Immature natural killer cell (primary cell): ENCODE results near the gene IDI2. TPM values are rescaled to one million over a fixed set of nuclear protein-coding genes. Genes with fewer than 3 reads are reported as not detected.

Source experiments
- DNase-seq, 3 donors: peaks; one replicate each; pipeline ENCODE4 v3.0.0; 2022; ENCODE audit warnings: mixed read lengths in 1 of 3
- H3K27ac Mint-ChIP-seq, 6 donors: one replicate each; pipeline ENCODE4 v1.8.0; 2020; ENCODE audit warnings: mixed read lengths in 6 of 6, mild to moderate bottlenecking in 5 of 6, inconsistent platforms in 4 of 6, moderate library complexity in 3 of 6
- H3K27me3 Mint-ChIP-seq, 3 donors: one replicate each; pipeline ENCODE4 v1.8.0; 2020 to 2021; ENCODE audit warnings: low read depth in 3 of 3, mild to moderate bottlenecking in 3 of 3, mixed read lengths in 3 of 3, moderate library complexity in 3 of 3, inconsistent platforms in 1 of 3
- H3K36me3 Mint-ChIP-seq, 3 donors: one replicate each; pipeline ENCODE4 v1.8.0; 2020; ENCODE audit warnings: mixed read lengths in 3 of 3, inconsistent platforms in 2 of 3, mild to moderate bottlenecking in 2 of 3
- H3K4me1 Mint-ChIP-seq, 2 donors: one replicate each; pipeline ENCODE4 v1.8.0; 2020; ENCODE audit warnings: inconsistent platforms in 2 of 2, mild to moderate bottlenecking in 2 of 2, mixed read lengths in 2 of 2, moderate library complexity in 1 of 2
- H3K4me3 Mint-ChIP-seq, 5 donors: one replicate each; pipeline ENCODE4 v1.8.0; 2020; ENCODE audit warnings: mild to moderate bottlenecking in 5 of 5, mixed read lengths in 5 of 5, inconsistent platforms in 3 of 5, moderate library complexity in 3 of 5
- H3K9me3 Mint-ChIP-seq, 6 donors: one replicate each; pipeline ENCODE4 v1.8.0; 2020; ENCODE audit warnings: mild to moderate bottlenecking in 6 of 6, mixed read lengths in 6 of 6, inconsistent platforms in 4 of 6, moderate library complexity in 3 of 6
- polyA plus RNA-seq, 3 donors: library from polyadenylated mRNA; unstranded; fragments of 300-500 nt; fragmentation: Illumina TruSeq; gene quantifications; one replicate each; pipeline ENCODE4 v1.2.3, GENCODE V29; 2021

Gene IDI2
- polyA plus RNA-seq, 3 donors from 2014 or later, result 0.19 TPM; not detected in 2

DNA sequence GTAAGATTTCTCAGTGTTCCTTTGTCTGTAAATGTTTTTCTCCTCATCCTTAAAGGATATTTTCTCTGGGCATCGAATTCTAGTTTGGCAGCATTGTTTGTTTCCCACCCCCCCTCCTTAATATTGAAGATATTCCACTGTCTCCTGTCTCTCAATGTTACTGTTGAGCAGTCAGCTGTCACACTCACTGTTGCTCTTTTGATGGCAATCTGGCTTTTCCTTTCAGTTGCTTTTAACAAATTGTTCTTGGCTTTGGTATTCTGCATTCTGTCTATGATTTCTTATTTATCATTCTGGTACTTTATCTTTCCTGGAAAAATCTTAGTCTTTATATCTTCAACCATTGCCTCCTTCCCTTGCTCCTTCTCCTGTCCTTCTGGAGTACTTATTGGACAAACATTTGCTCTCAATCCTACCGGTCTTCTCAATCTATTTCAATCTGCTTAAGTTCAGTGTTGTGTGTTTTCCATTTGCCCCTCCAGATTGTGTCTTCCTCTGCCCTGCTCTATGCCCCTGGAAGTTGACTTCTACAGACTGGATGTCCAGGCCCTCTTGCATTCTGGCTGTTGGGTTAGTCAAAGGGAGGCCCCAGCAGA lies 46.7 kb downstream of the IDI2 start:
- no peak overlapping the region for H3K4me3 Mint-ChIP-seq
- no peak for DNase-seq
- peaks cover 0 to 4% (median 2%) of the 10 kb centered on the region in 3 donors for H3K27me3 Mint-ChIP-seq
- H3K27ac Mint-ChIP-seq, result no peak overlapping the region
- no peaks in the 10 kb centered on the region for H3K4me1 Mint-ChIP-seq
- peaks cover 14 to 19% (median 14%) of the 10 kb centered on the region in 3 donors for H3K36me3 Mint-ChIP-seq
- H3K9me3 Mint-ChIP-seq, result peaks cover 0 to 16% (median 11%) of the 10 kb centered on the region in 6 donors

GRCh38 chr10:976316-976715 lies 49.3 kb downstream of the IDI2 start:
- DNase-seq, result no peak
- H3K36me3 Mint-ChIP-seq, result peaks cover 14 to 16% (median 14%) of the 10 kb centered on the region in 3 donors
- H3K27me3 Mint-ChIP-seq, result peaks cover 2 to 5% (median 4%) of the 10 kb centered on the region in 3 donors
- H3K4me3 Mint-ChIP-seq, result no peak overlapping the region
- H3K9me3 Mint-ChIP-seq, result peaks cover 0 to 16% (median 11%) of the 10 kb centered on the region in 6 donors
- H3K4me1 Mint-ChIP-seq, result no peaks in the 10 kb centered on the region
- no peak overlapping the region for H3K27ac Mint-ChIP-seq

GRCh38 chr10:974785-975074 lies 50.9 kb downstream of the IDI2 start:
- H3K27ac Mint-ChIP-seq, result no peak overlapping the region
- no peaks in the 10 kb centered on the region for H3K4me1 Mint-ChIP-seq
- H3K36me3 Mint-ChIP-seq, result peaks cover 5 to 9% (median 9%) of the 10 kb centered on the region in 3 donors
- peaks cover 2 to 6% (median 5%) of the 10 kb centered on the region in 3 donors for H3K27me3 Mint-ChIP-seq
- DNase-seq, result no peak
- peaks cover 0 to 10% (median 8%) of the 10 kb centered on the region in 6 donors for H3K9me3 Mint-ChIP-seq
- no peak overlapping the region for H3K4me3 Mint-ChIP-seq

- peaks cover 5 to 9% (median 9%) of the 10 kb centered on the region in 3 donors for H3K36me3 Mint-ChIP-seq
Measured at GRCh38 chr10:974038-974784, 51.4 kb downstream of the IDI2 start.

DNA sequence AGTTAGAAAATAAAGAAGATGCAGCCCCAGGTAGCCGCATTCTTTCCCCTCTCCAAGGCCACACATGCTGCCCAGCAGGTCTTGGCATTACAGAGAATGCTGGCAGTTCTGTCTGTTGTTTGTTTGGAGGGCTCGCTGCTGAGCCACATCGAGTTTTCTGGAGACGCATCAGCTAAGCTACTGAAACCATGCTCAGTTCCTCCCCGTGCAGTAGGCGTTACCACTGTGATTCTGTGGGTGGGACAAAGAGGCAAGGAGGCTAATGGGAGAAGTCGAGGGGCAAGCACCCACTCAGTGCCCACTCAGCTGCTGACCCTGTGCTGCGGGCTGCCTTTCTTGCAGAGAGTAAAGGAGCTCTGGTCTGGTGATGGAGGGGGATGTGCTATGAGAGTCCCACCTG lies 52.9 kb downstream of the IDI2 start:
- H3K9me3 Mint-ChIP-seq, result no peaks in the 10 kb centered on the region
- DNase-seq, result no peak
- H3K36me3 Mint-ChIP-seq, result peaks cover 3 to 5% (median 4%) of the 10 kb centered on the region in 3 donors
- H3K4me3 Mint-ChIP-seq, result no peak overlapping the region
- H3K27ac Mint-ChIP-seq, result no peak overlapping the region
- H3K27me3 Mint-ChIP-seq, result peaks cover 2 to 15% (median 7%) of the 10 kb centered on the region in 3 donors
- H3K4me1 Mint-ChIP-seq, result no peaks in the 10 kb centered on the region

More at GRCh38 chr10:974038-974784, 51.4 kb downstream of the IDI2 start:
- DNase-seq, result no peak
- Mint-ChIP-seq H3K4me1 (no peaks in the 10 kb centered on the region), H3K27ac (no peak overlapping the region), H3K9me3 (peaks cover 0 to 7% (median 7%) of the 10 kb centered on the region in 6 donors), H3K4me3 (no peak overlapping the region), H3K27me3 (peaks cover 5 to 8% (median 6%) of the 10 kb centered on the region in 3 donors)

- no peaks in the 10 kb centered on the region for H3K4me1 Mint-ChIP-seq
- no peaks in the 10 kb centered on the region for H3K9me3 Mint-ChIP-seq
- no peak overlapping the region for H3K27ac Mint-ChIP-seq
- peaks cover 2 to 15% (median 6%) of the 10 kb centered on the region in 3 donors for H3K27me3 Mint-ChIP-seq
- H3K36me3 Mint-ChIP-seq, result peaks cover 0 to 2% (median 2%) of the 10 kb centered on the region in 3 donors
- H3K4me3 Mint-ChIP-seq, result no peak overlapping the region
- no peak for DNase-seq
Measured at GRCh38 chr10:971613-972012, 54.0 kb downstream of the IDI2 start.

DNA sequence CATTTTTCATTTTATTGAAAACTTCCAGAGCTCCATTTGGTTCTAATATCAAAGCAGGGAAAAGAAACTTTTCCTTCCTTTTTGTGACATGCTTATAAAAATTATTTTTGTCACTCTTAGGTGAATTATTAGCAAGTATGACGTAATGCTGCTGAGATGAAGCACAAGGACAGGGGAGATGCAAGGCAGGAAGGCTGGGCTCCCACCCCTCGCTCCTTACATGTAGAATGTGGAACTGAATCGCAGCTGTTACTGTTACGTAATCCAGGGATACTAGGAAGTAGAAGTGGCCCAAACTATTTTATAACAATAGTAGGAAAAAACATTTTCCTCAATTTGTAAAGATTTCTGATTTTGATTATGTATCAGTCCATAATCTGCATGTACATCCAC lies 54.5 kb downstream of the IDI2 start:
- no peak for DNase-seq

DNA sequence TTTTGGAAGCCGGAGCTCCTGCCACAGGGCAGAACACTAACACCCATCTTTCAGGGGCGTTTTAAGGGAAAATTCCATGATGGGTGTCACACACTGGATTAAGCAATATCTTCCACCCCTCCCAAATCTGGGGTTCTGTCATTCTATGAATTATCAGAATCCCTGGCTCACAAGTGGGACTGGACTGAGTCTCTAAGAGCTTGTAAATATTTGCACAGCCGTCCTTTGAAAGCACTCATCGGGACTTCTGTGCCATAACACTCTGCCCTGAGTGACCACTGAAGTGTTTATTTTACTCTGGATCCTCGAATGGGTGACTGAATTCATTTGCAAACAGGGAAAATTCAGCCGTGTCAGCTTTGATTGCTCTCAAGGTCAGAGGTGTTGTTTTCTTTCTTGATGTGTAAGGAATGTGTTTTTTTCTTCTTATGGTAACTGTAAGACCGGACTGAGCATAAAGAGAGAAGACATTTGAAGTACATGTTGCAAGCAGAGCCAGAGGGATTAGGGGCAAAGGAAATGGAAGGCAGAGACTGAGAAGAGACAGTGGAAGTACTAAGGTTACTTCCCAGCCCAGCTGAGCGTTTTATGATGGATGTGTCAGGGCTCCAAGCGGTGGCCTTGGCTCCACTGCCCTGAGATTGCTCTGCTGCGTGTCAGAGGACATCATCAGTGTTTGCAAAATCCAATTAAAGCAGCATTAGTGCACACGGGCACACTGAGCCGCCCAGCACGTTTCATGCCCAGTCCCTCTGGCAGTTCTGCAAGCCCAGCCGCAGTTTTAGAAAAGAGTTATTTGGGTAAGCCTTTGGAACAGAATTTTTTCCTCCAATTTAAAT lies 55.1 kb downstream of the IDI2 start:
- Mint-ChIP-seq H3K27me3 (peaks cover 4 to 18% (median 6%) of the 10 kb centered on the region in 3 donors), H3K4me3 (no peak overlapping the region), H3K9me3 (no peaks in the 10 kb centered on the region), H3K4me1 (no peaks in the 10 kb centered on the region), H3K27ac (no peak overlapping the region), H3K36me3 (no peaks in the 10 kb centered on the region)
- no peak for DNase-seq

More for the DNA sequence above, 54.5 kb downstream of the IDI2 start:
- no peak overlapping the region for H3K27ac Mint-ChIP-seq
- peaks cover 2 to 15% (median 6%) of the 10 kb centered on the region in 3 donors for H3K27me3 Mint-ChIP-seq
- no peaks in the 10 kb centered on the region for H3K36me3 Mint-ChIP-seq
- H3K4me3 Mint-ChIP-seq, result no peak overlapping the region
- H3K9me3 Mint-ChIP-seq, result no peaks in the 10 kb centered on the region
- H3K4me1 Mint-ChIP-seq, result no peaks in the 10 kb centered on the region

DNA sequence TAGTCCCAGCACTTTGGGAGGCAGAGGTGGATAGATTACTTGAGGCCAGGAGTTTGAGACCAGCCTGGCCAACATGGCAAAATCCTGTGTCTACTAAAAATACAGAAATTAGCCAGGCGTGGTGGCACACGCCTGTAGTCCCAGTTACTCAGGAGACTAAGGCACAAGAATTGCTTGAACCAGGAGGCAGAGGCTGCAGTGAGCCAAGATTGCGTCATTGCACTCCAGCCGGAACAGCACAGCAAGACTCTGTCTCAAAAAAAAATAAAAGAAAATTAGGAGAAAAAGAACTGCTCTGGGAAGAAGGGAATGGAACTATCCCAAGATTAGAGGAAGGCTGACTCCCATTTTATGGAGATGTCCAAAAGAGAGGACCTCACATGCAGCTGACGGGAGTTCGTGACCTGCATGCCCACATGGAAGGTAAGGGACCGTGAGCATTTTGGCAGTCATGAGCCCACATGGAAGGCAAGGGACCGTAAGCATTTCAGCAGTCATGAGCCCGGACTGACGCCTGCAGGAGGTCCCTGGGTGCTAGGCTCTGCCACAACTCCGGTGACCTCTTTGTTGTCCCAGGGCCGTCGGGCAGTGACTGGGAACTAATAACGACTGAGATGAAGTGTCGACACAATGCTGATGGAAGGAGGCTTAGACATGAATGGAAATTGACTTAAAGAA lies 56.0 kb downstream of the IDI2 start:
- Mint-ChIP-seq H3K27me3 (peaks cover 5 to 18% (median 6%) of the 10 kb centered on the region in 3 donors), H3K4me3 (no peak overlapping the region), H3K9me3 (no peaks in the 10 kb centered on the region), H3K27ac (no peak overlapping the region), H3K4me1 (no peaks in the 10 kb centered on the region), H3K36me3 (no peaks in the 10 kb centered on the region)
- DNase-seq, result no peak

Other genes with a start within 250 kb of the IDI2 start
- 10 to 100 TPM in 2 of 3 donors, 1 to 10 TPM in 1; 4.7 to 35.8 (median 13.3) TPM for gene LARP4B, start 94.2 kb downstream of the IDI2 start, polyA plus RNA-seq
- gene GTPBP4, start 37.4 kb downstream of the IDI2 start, polyA plus RNA-seq, result 10 to 100 TPM; 10.5 to 22.5 (median 18.3) TPM
- gene IDI1, start 23.3 kb upstream of the IDI2 start, polyA plus RNA-seq, result 100 to 1,000 TPM in 1 of 3 donors, 10 to 100 TPM in 2; 62.3 to 113 (median 95.9) TPM
- gene WDR37, start 30.5 kb upstream of the IDI2 start, polyA plus RNA-seq, result 10 to 100 TPM; 16.7 to 32.2 (median 26.5) TPM